CD4-positive, alpha-beta memory T cell (primary cell): ENCODE results near the gene C6orf52. TPM values are rescaled to one million over a fixed set of nuclear protein-coding genes. Genes with fewer than 3 reads are reported as not detected.
"Not testable (repeated sequence)": the region's sequence is repeated elsewhere in the genome, so short reads cannot be mapped to it uniquely, and the experiment has no call there.

Experiments used
- CTCF ChIA-PET: fragments of 350-600 bp; sonication (Branson Sonifier 250); formaldehyde crosslinking; loops from one replicate; lab custom pipeline; 2021; ENCODE audit warnings: inconsistent platforms; ENCODE audit not compliant: partially characterized antibody; lab: Charles Lee
- POLR2A ChIA-PET: fragments of 350-600 bp; sonication (Branson Sonifier 250); formaldehyde crosslinking; loops from one replicate; lab custom pipeline; 2021; ENCODE audit not compliant: partially characterized antibody; lab: Charles Lee
- DNase-seq, 5 donors: peaks; one replicate each; pipeline versions ENCODE4 v3.0.0 to v3.0.0-alpha.2; 2020 to 2022; ENCODE audit warnings: mixed read lengths in 1 of 5
- H3K27ac ChIP-seq: one replicate; pipeline ENCODE4 v1.7.0; 2013; ENCODE audit warnings: low read depth, low read length
- H3K27me3 ChIP-seq: 2 replicates; pipeline ENCODE4 v1.7.0; 2013; ENCODE audit warnings: mild to moderate bottlenecking, low read length, moderate library complexity; ENCODE audit not compliant: insufficient read depth
- H3K36me3 ChIP-seq: 2 replicates; pipeline ENCODE4 v1.7.0; 2013; ENCODE audit warnings: mild to moderate bottlenecking, low read length, moderate library complexity; ENCODE audit not compliant: insufficient read depth
- H3K4me1 ChIP-seq: 2 replicates; pipeline ENCODE4 v1.7.0; 2013; ENCODE audit warnings: mild to moderate bottlenecking, low read length, moderate library complexity; ENCODE audit not compliant: insufficient read depth
- H3K4me3 ChIP-seq, 2 donors: one replicate each; pipeline ENCODE4 v1.7.0; 2013; ENCODE audit warnings: low read length in 2 of 2, mild to moderate bottlenecking in 1 of 2
- H3K9me3 ChIP-seq, 2 donors: one replicate each; pipeline ENCODE4 v1.7.0; 2013; ENCODE audit warnings: low read length in 2 of 2, control low read depth in 1 of 2; ENCODE audit not compliant: control insufficient read depth in 1 of 2
- H3K27ac Mint-ChIP-seq, 7 donors: one replicate each; pipeline ENCODE4 v1.8.0; 2020 to 2021; ENCODE audit warnings: mixed read lengths in 7 of 7, mild to moderate bottlenecking in 6 of 7, inconsistent platforms in 3 of 7, moderate library complexity in 3 of 7
- H3K27me3 Mint-ChIP-seq, 2 donors: one replicate each; pipeline ENCODE4 v1.8.0; 2020 to 2021; ENCODE audit warnings: mixed read lengths in 2 of 2
- H3K36me3 Mint-ChIP-seq, 2 donors: one replicate each; pipeline ENCODE4 v1.8.0; 2020 to 2021; ENCODE audit warnings: mixed read lengths in 2 of 2, inconsistent platforms in 1 of 2, mild to moderate bottlenecking in 1 of 2
- H3K4me1 Mint-ChIP-seq, 4 donors: one replicate each; pipeline ENCODE4 v1.8.0; 2020 to 2021; ENCODE audit warnings: mixed read lengths in 4 of 4, mild to moderate bottlenecking in 1 of 4
- H3K4me3 Mint-ChIP-seq, 8 donors: one replicate each; pipeline ENCODE4 v1.8.0; 2020 to 2021; ENCODE audit warnings: mixed read lengths in 8 of 8, mild to moderate bottlenecking in 7 of 8, moderate library complexity in 6 of 8, inconsistent platforms in 3 of 8
- H3K9me3 Mint-ChIP-seq, 8 donors: one replicate each; pipeline ENCODE4 v1.8.0; 2020 to 2021; ENCODE audit warnings: mixed read lengths in 8 of 8, mild to moderate bottlenecking in 5 of 8, inconsistent platforms in 3 of 8, moderate library complexity in 1 of 8
- intact Hi-C: fragments of 100-400 bp; cut with micrococcal nuclease; formaldehyde crosslinking; loops from one replicate; pipeline ENCODE4 v1.15.1; 2023
- polyA plus RNA-seq, 2 donors: library from polyadenylated mRNA; unstranded; fragments of 300-500 nt; fragmentation: Illumina TruSeq; gene quantifications; one replicate each; pipeline ENCODE4 v1.2.3, GENCODE V29; 2021
- total RNA-seq, 2 experiments: library from RNA; stranded (reverse); gene quantifications; one replicate each; pipeline ENCODE4 v1.2.3, GENCODE V29; 2021

Gene C6orf52
- total and polyA plus RNA-seq, 4 experiments from 2014 or later: 1.2 to 1.5 (median 1.5) TPM; not detected in 1

GRCh38 chr6:10722820-10723566, 28.6 kb upstream of the C6orf52 start, which contains the start of gene TMEM14C:
Gene TMEM14C, plus strand, starts transcription at chr6:10723070. Its CDS starts 1,544 bp downstream, at chr6:10724614.
- POLR2A ChIA-PET: interaction anchor here (0.8 to 6.3 kb wide), 6 partner anchors 14 to 1287 kb away, joined by 3 to 118 read pairs (median 5); partner anchors contain the start of genes C6orf52, PAK1IP1 and TMEM14B
- Mint-ChIP-seq H3K4me1 (peaks cover 34 to 64% (median 48%) of the 10 kb centered on the region in 4 donors), H3K27me3 (no peaks in the 10 kb centered on the region), H3K27ac (peak within 1 kb of the TSS; percentile 84 to 96 (median 93)), H3K36me3 (peaks cover 5 to 15% of the 10 kb centered on the region in 2 donors), H3K4me3 (peak within 1 kb of the TSS; percentile 93 to 97 (median 96)), H3K9me3 (peaks cover 0 to 5% (median 0%) of the 10 kb centered on the region in 8 donors)
- Histone ChIP-seq H3K4me1 (peaks cover 48% of the 10 kb centered on the region), H3K36me3 (peaks cover 4% of the 10 kb centered on the region), H3K27me3 (no peaks in the 10 kb centered on the region), H3K9me3 (no peaks in the 10 kb centered on the region), H3K27ac (peak within 1 kb of the TSS; percentile 62), H3K4me3 (peak within 1 kb of the TSS; percentile 24 to 57)
- CTCF ChIA-PET: interaction anchor here (1.2 kb wide), 2 partner anchors 24 to 245 kb away, joined by 3 to 5 read pairs; partner anchors contain the start of gene TMEM14B
- intact Hi-C loops: loop anchor here (1.0 kb wide), 3 partner anchors 24 to 78 kb away; partner anchors contain the start of genes C6orf52, PAK1IP1 and TMEM14B
- DNase-seq: peak; percentile 61 to 80 (median 68)

DNA sequence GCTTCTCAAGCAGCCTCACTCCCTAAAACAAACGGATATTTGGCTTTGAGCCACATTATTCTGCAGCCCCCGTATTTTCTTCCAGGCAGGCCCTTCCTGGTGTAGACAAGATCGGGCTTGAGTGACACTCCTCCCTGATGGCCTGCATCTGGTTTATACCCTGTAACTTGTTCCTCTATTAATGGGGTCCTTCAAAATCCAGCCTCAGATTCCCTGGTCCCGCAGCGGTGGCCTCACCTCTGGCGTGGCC, 28.1 kb upstream of the C6orf52 start:
- H3K36me3 Mint-ChIP-seq: peaks cover 5 to 12% of the 10 kb centered on the region in 2 donors
- Histone ChIP-seq H3K27me3 (no peaks in the 10 kb centered on the region), H3K36me3 (peaks cover 4% of the 10 kb centered on the region), H3K9me3 (no peaks in the 10 kb centered on the region), H3K4me3 (peak overlapping the region; percentile 24 to 57), H3K4me1 (peaks cover 48% of the 10 kb centered on the region), H3K27ac (peak overlapping the region; percentile 62)
- POLR2A ChIA-PET: interaction anchor here (0.8 to 6.3 kb wide), 6 partner anchors 14 to 1287 kb away, joined by 3 to 118 read pairs (median 5); partner anchors contain the start of genes C6orf52, PAK1IP1 and TMEM14B
- DNase-seq: no peak
- intact Hi-C loops: no loop called here
- H3K4me3 Mint-ChIP-seq: peak overlapping the region; percentile 93 to 97 (median 96)
- CTCF ChIA-PET: interaction anchor here (1.2 kb wide), 2 partner anchors 25 to 244 kb away, joined by 3 to 5 read pairs; partner anchors contain the start of gene TMEM14B
- peaks cover 0 to 5% (median 0%) of the 10 kb centered on the region in 8 donors for H3K9me3 Mint-ChIP-seq
- H3K4me1 Mint-ChIP-seq: peaks cover 31 to 60% (median 46%) of the 10 kb centered on the region in 4 donors
- H3K27ac Mint-ChIP-seq: peak overlapping the region; percentile 84 to 96 (median 93)
- H3K27me3 Mint-ChIP-seq: no peaks in the 10 kb centered on the region

GRCh38 chr6:10721850-10722569, 27.6 kb upstream of the C6orf52 start:
- intact Hi-C loops: no loop called here
- Histone ChIP-seq H3K9me3 (no peaks in the 10 kb centered on the region), H3K4me1 (peaks cover 48% of the 10 kb centered on the region), H3K4me3 (peak overlapping the region; percentile 24 to 57), H3K27ac (peak overlapping the region; percentile 62), H3K27me3 (no peaks in the 10 kb centered on the region), H3K36me3 (peaks cover 4% of the 10 kb centered on the region)
- H3K27me3 Mint-ChIP-seq: no peaks in the 10 kb centered on the region
- H3K9me3 Mint-ChIP-seq: peaks cover 0 to 5% (median 0%) of the 10 kb centered on the region in 8 donors
- H3K27ac Mint-ChIP-seq: peak overlapping the region; percentile 84 to 96 (median 93)
- peaks cover 29 to 60% (median 44%) of the 10 kb centered on the region in 4 donors for H3K4me1 Mint-ChIP-seq
- DNase-seq: no peak
- ChIA-PET POLR2A (interaction anchor here (0.8 to 6.3 kb wide), 6 partner anchors 13 to 1288 kb away, joined by 3 to 118 read pairs (median 5); partner anchors contain the start of genes C6orf52, PAK1IP1 and TMEM14B), CTCF (interaction anchor here (0.7 to 2.8 kb wide), 4 partner anchors 25 to 244 kb away, joined by 3 to 9 read pairs (median 4); partner anchors contain the start of gene TMEM14B)
- peak overlapping the region; percentile 93 to 97 (median 96) for H3K4me3 Mint-ChIP-seq
- H3K36me3 Mint-ChIP-seq: peaks cover 5 to 9% of the 10 kb centered on the region in 2 donors

GRCh38 chr6:10720960-10721849, 26.8 kb upstream of the C6orf52 start:
- Histone ChIP-seq H3K4me1 (peaks cover 48% of the 10 kb centered on the region), H3K4me3 (peak overlapping the region in 1 of 2 donors; percentile 58), H3K27ac (peak overlapping the region; percentile 58)
- Mint-ChIP-seq H3K4me3 (peak overlapping the region; percentile 84 to 97 (median 96)), H3K4me1 (peaks cover 28 to 60% (median 43%) of the 10 kb centered on the region in 4 donors), H3K27ac (peak overlapping the region; percentile 84 to 96 (median 93))
- intact Hi-C loops, H3K9me3 Mint-ChIP-seq, H3K9me3 ChIP-seq, H3K27me3 ChIP-seq, H3K27me3 Mint-ChIP-seq, H3K36me3 Mint-ChIP-seq, H3K36me3 ChIP-seq: not testable (repeated sequence)
- ChIA-PET POLR2A (interaction anchor here (0.9 to 6.3 kb wide), 5 partner anchors 10 to 26 kb away, joined by 3 to 118 read pairs (median 6); partner anchors contain the start of genes C6orf52, PAK1IP1 and TMEM14B), CTCF (interaction anchor here (0.7 to 2.8 kb wide), 7 partner anchors 10 to 80 kb away, joined by 3 to 9 read pairs (median 5); partner anchors contain the start of gene C6orf52)
- peak in 2 of 5 donors; percentile 9 to 50 for DNase-seq

- peaks cover 26 to 53% (median 40%) of the 10 kb centered on the region in 4 donors for H3K4me1 Mint-ChIP-seq
These were observed 26.0 kb upstream of the C6orf52 start for GRCh38 chr6:10720265-10720959.

More at GRCh38 chr6:10720265-10720959, 26.0 kb upstream of the C6orf52 start:
- Histone ChIP-seq H3K4me3 (peak overlapping the region in 1 of 2 donors; percentile 58), H3K4me1 (peaks cover 48% of the 10 kb centered on the region), H3K9me3 (no peaks in the 10 kb centered on the region), H3K27ac (peak overlapping the region; percentile 58), H3K36me3 (no peaks in the 10 kb centered on the region), H3K27me3 (no peaks in the 10 kb centered on the region)
- H3K36me3 Mint-ChIP-seq: peaks cover 0 to 3% of the 10 kb centered on the region in 2 donors
- H3K9me3 Mint-ChIP-seq: peaks cover 0 to 5% (median 0%) of the 10 kb centered on the region in 8 donors
- DNase-seq: peak; percentile 63 to 67 (median 65)
- intact Hi-C loops: no loop called here
- ChIA-PET POLR2A (interaction anchor here (0.9 to 6.3 kb wide), 4 partner anchors 9 to 27 kb away, joined by 3 to 118 read pairs (median 54); partner anchors contain the start of genes C6orf52, PAK1IP1 and TMEM14B), CTCF (interaction anchor here (0.7 to 2.8 kb wide), 8 partner anchors 9 to 81 kb away, joined by 3 to 9 read pairs (median 5); partner anchors contain the start of gene C6orf52)
- no peaks in the 10 kb centered on the region for H3K27me3 Mint-ChIP-seq
- H3K4me3 Mint-ChIP-seq: peak overlapping the region; percentile 79 to 97 (median 94)
- peak overlapping the region; percentile 76 to 96 (median 88) for H3K27ac Mint-ChIP-seq
